ENCODE results near the gene PKD2L1. TPM values are rescaled to one million over a fixed set of nuclear protein-coding genes. Genes with fewer than 3 reads are reported as not detected.

PKD2L1 gene
- total and polyA plus RNA-seq, 9 of the 15 experiments (the other 6 are each of a cell fraction or from before 2014, with no cell fraction given): not detected

DNA sequence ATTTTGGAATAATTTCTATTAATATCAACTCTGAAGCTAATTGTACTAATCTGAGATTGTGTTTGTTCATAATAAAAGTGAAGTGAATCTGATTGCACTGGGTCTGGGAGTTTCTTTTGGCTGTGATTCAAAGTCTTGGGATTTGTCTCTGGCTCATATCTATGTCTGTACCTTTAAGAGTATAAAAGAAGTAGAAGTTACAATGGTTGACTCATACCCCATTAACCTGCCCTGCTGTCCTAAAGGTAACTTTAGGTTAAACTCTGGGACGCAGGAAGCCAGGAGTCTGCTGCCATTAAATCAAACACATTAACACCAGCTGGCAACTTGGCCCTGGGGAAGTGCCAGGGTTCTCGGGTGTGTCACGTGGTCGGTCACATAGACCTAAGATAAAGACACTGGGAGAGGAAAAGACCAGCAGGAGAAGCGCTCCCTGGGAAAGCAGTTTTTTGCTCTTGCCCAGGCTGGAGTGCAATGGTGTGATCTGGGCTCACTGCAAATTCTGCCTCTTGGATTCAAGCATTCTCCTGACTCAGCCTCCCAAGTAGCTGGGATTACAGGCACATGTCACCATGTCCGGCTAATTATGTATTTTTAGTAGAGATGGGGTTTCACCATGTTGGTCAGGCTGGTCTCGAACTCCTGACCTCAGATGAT is 34.8 kb upstream of the PKD2L1 start (continued):
- TF ChIP-seq, protein P1, sequence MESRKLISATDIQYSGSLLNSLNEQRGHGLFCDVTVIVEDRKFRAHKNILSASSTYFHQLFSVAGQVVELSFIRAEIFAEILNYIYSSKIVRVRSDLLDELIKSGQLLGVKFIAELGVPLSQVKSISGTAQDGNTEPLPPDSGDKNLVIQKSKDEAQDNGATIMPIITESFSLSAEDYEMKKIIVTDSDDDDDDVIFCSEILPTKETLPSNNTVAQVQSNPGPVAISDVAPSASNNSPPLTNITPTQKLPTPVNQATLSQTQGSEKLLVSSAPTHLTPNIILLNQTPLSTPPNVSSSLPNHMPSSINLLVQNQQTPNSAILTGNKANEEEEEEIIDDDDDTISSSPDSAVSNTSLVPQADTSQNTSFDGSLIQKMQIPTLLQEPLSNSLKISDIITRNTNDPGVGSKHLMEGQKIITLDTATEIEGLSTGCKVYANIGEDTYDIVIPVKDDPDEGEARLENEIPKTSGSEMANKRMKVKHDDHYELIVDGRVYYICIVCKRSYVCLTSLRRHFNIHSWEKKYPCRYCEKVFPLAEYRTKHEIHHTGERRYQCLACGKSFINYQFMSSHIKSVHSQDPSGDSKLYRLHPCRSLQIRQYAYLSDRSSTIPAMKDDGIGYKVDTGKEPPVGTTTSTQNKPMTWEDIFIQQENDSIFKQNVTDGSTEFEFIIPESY (CRISPR knock-in tag; IDR thresholded peaks at IDR 0.05): no peak
- TF ChIP-seq CTBP1 (IDR thresholded peaks at IDR 0.05; ENCODE audit: borderline replicate concordance) (no peak), RAD51 (IDR thresholded peaks at IDR 0.05; ENCODE audit: borderline replicate concordance, low read depth) (peak; percentile 91), NR2C1 (IDR thresholded peaks at IDR 0.05) (no peak), NR2C1 (tag; IDR thresholded peaks at IDR 0.05) (no peak), KDM1A (IDR thresholded peaks at IDR 0.05) (peak; percentile 59 to 79; a peak in 3 of 4 replicates), ZNF232 (CRISPR knock-in tag; IDR thresholded peaks at IDR 0.05) (no peak), MCM5 (IDR thresholded peaks at IDR 0.05; ENCODE audit: low read depth) (no peak), GATAD2B (IDR thresholded peaks at IDR 0.05; ENCODE audit: borderline replicate concordance) (no peak), SLC30A9 (CRISPR knock-in tag; IDR thresholded peaks at IDR 0.05) (no peak), CBX8 (IDR thresholded peaks at IDR 0.05; ENCODE audit: borderline replicate concordance, extremely low read depth, low read depth, low read length, poor library complexity, severe bottlenecking) (no peak), RCOR1 (IDR thresholded peaks at IDR 0.05; ENCODE audit: borderline replicate concordance in 1 of 2, low read depth in 2 of 2, low read length in 2 of 2) (peak in 1 of 2 experiments; percentile 32; a peak in 1 of 4 replicates), SMAD4 (CRISPR knock-in tag; conservative IDR thresholded peaks at IDR 0.05) (0 out of 2 replicates have a peak, but pooled peaks have one; percentile 33), ARHGAP35 (IDR thresholded peaks at IDR 0.05; ENCODE audit: partially characterized antibody) (no peak)
- TF ChIP-seq, protein P2, sequence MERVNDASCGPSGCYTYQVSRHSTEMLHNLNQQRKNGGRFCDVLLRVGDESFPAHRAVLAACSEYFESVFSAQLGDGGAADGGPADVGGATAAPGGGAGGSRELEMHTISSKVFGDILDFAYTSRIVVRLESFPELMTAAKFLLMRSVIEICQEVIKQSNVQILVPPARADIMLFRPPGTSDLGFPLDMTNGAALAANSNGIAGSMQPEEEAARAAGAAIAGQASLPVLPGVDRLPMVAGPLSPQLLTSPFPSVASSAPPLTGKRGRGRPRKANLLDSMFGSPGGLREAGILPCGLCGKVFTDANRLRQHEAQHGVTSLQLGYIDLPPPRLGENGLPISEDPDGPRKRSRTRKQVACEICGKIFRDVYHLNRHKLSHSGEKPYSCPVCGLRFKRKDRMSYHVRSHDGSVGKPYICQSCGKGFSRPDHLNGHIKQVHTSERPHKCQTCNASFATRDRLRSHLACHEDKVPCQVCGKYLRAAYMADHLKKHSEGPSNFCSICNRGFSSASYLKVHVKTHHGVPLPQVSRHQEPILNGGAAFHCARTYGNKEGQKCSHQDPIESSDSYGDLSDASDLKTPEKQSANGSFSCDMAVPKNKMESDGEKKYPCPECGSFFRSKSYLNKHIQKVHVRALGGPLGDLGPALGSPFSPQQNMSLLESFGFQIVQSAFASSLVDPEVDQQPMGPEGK (CRISPR knock-in tag; IDR thresholded peaks at IDR 0.05; ENCODE audit: borderline replicate concordance): no peak
- TF ChIP-seq, protein P3, sequence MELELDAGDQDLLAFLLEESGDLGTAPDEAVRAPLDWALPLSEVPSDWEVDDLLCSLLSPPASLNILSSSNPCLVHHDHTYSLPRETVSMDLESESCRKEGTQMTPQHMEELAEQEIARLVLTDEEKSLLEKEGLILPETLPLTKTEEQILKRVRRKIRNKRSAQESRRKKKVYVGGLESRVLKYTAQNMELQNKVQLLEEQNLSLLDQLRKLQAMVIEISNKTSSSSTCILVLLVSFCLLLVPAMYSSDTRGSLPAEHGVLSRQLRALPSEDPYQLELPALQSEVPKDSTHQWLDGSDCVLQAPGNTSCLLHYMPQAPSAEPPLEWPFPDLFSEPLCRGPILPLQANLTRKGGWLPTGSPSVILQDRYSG (tag; conservative IDR thresholded peaks at IDR 0.05; ENCODE audit: low read depth): no peak
- TF ChIP-seq, protein P4, sequence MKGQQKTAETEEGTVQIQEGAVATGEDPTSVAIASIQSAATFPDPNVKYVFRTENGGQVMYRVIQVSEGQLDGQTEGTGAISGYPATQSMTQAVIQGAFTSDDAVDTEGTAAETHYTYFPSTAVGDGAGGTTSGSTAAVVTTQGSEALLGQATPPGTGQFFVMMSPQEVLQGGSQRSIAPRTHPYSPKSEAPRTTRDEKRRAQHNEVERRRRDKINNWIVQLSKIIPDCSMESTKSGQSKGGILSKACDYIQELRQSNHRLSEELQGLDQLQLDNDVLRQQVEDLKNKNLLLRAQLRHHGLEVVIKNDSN (CRISPR knock-in tag; IDR thresholded peaks at IDR 0.05): peak; percentile 72
- TF ChIP-seq, protein P5, sequence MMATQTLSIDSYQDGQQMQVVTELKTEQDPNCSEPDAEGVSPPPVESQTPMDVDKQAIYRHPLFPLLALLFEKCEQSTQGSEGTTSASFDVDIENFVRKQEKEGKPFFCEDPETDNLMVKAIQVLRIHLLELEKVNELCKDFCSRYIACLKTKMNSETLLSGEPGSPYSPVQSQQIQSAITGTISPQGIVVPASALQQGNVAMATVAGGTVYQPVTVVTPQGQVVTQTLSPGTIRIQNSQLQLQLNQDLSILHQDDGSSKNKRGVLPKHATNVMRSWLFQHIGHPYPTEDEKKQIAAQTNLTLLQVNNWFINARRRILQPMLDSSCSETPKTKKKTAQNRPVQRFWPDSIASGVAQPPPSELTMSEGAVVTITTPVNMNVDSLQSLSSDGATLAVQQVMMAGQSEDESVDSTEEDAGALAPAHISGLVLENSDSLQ (IDR thresholded peaks at IDR 0.05): no peak
- TF ChIP-seq, protein P6, sequence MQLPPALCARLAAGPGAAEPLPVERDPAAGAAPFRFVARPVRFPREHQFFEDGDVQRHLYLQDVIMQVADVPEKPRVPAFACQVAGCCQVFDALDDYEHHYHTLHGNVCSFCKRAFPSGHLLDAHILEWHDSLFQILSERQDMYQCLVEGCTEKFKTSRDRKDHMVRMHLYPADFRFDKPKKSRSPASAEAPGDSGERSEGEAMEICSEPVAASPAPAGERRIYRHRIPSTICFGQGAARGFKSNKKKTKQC (CRISPR knock-in tag; IDR thresholded peaks at IDR 0.05): no peak
